Measurements from ENCODE around the gene HIPK2.
A peak's percentile ranks its signal among the peaks of the same experiment; 100 is the strongest.

The HIPK2 gene

GRCh38 chr7:139650429-139651100 lies 127.2 kb downstream of the HIPK2 start:
- DNase-seq (ENCODE audit: low read depth in 2 of 2) = no peak

DNA sequence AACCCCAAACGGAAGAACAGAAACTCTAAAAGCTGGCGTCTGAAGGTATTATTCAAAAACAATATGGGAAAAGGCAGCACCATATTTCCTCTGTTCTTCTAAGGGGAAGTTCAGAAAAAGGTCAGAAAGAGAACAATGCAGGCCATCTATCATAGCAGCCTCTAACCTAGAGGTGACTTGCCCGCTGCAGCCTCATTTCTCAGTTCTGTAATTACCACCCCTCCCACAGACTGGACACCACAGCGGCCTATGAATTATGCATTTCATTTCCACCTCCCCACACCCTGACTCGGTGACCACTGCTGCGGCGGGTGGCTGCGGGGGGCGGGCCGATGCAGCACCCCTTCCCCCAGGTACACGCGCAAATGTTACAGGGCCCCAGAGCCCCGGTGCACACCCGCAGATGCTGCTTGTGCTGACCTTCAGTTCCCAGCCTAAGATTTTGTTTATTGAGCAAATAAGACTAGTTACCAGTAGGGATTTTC lies 128.8 kb downstream of the HIPK2 start:
- DNase-seq (ENCODE audit: low read depth in 2 of 2) = peak in 1 of 2 donors; percentile 14

GRCh38 chr7:139648391-139648861 lies 129.4 kb downstream of the HIPK2 start:
- DNase-seq (ENCODE audit: low read depth in 2 of 2) = no peak

DNA sequence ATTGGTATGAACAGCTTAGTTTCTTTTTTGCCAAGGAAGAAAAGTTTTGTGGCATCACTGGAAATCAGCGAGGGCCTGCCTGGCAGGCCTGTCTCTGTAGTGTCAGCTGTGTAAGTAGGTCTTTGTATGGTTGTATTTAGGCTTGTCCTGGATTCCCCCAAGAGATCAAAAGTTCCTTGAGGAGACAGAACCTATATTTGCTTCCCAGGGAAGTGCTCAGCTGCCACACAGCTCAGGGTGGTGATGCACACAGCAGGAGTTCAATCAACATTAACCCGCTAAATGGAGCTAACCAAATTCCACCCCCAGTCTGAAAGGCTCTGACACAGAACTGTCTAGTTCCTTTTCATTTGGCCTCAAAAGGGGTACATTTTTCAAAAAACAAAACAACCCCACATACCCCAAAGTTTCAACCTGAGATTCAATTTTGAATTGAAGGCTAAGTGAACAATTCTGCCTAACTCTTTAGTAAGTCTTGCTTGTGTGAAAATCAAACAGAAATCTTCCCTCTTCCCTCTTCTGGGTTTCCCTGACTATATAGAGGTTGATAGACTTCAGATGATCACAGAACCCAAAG lies 129.9 kb downstream of the HIPK2 start:
- no peak for DNase-seq (ENCODE audit: low read depth in 2 of 2)

DNA sequence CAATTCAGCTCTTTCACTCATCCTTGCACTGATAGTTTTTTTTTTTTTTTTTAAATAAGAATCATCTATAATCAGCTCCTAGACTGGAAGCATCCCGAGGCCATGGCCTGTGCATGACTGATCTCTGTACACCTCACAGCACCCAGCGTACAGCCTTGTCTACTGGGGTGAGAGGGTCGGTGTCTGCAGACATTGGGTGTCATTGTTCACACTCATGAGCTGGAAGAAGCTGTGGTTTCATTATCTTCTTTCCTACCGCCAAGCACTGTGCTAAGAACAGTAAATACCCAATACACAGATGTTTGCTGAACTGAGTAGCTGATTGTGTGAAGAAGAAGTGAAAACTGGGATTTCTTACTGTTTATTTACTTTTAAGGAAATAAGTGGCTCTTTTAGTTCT lies 130.7 kb downstream of the HIPK2 start:
- DNase-seq (ENCODE audit: low read depth in 2 of 2) = no peak

DNA sequence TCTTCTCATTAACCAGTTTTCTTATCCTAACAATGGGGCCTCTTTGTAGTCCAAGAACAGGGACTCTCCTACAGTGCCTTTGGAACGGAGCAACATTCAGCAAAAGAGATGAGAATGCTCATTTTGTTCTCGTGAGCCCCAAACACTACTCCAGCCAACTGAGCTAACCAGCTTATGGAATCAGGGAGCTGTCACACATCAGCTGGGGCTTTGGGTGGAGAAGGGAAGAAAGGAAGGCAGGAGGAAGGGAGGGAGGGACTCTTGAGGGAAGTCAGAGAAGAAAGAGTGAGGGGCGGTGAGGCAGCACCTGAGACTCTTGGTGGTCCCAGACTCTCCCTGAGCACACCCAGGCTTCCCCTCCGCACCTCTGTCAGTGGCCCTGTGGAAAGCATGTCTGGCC lies 131.2 kb downstream of the HIPK2 start:
- DNase-seq (ENCODE audit: low read depth in 2 of 2) = no peak

GRCh38 chr7:139645572-139646523 lies 131.9 kb downstream of the HIPK2 start:
- peak; percentile 57 to 77 for DNase-seq (ENCODE audit: low read depth in 2 of 2)

DNA sequence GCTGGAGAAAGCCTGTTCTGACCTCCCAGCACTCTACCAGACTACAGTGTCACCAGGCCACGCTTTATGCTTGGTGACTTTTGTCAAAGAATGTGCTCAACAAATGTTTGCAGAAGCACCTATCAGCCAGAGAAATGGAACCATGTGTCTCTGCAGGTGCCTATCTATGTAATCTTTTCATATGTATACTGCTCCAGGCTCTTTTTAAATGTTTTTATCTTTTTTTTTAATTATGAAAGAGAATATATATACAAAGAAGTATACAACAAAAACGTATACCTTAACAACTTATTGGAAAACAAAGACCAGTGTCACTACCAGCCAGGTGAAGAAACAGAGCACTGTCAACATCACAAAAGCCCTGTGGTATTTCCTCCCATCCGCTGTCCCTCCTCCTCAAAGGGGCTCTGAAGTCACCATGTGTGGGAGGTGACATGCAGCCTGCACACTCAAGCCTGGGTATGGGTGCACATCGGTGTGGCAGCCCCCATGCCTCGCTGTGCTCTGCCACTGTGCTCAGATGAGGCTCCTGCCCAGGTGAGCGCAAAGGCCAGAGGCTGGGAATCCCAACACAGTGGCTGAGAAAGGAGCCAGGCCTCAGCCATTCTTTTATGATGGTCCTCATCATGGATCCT lies 133.7 kb downstream of the HIPK2 start:
- no peak for DNase-seq (ENCODE audit: low read depth in 2 of 2)

DNA sequence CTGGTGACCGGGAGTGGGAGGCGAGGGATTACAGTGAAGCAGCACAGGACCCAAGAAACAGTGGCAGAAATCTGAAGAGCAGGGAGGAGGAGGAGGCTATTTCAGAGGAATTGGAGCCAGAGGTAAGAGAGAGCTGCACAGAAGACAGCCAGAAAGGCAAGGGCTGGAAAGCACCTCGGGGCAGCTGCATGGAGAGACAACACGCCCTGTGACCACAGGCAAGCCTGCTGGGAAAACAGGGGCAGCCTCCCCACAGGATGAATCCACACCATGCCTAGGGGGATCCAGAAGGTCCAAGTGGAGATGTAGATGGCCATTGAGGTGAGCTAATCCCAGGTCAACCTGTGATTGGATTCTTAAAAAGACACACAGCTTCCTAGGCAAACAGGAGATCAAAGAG lies 135.5 kb downstream of the HIPK2 start:
- no peak for DNase-seq (ENCODE audit: low read depth in 2 of 2)

GRCh38 chr7:139641337-139641992 lies 136.3 kb downstream of the HIPK2 start:
- no peak for DNase-seq (ENCODE audit: low read depth in 2 of 2)

DNA sequence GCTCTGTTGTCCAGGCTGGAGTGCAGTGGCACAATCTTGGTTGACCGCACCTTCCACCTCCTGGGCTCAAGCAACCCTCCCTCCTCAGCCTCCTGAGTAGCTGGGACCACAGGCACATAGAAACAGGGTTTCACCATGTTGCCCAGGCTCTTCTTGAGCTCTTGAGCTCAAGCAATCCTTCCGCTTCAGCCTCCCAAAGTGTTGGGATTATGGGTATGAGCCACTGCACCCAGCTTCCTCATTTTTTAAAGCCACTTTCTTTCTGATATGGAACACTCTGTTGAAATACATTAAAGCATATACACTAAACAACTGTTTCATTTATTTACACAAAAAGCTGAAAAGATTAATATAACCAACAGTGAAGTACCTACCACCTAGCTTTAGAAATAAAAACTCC lies 137.1 kb downstream of the HIPK2 start:
- no peak for DNase-seq (ENCODE audit: low read depth in 2 of 2)

DNA sequence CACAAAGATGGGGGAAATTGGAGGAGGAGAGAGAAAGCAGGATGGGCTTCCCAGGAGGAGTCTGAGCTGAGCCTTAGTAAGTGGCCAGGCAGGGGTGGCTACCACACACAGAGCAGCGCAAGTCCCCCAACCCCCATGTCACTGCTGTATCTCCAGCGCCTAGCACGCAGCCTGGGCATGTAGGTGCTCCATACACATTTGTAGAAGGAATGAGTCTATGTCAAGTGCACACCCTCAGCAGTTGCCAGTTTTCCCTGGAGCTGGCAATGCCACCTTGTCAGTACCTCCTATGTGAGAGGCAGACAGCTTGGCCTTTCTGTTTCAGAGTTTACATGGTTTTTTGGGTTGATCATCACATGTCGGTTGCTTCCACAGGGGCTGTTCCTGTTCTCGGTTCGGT lies 138.2 kb downstream of the HIPK2 start:
- no peak for DNase-seq (ENCODE audit: low read depth in 2 of 2)

- peak; percentile 54 to 60 for DNase-seq (ENCODE audit: low read depth in 2 of 2)
These were observed 142.1 kb downstream of the HIPK2 start for GRCh38 chr7:139635526-139636302.

DNA sequence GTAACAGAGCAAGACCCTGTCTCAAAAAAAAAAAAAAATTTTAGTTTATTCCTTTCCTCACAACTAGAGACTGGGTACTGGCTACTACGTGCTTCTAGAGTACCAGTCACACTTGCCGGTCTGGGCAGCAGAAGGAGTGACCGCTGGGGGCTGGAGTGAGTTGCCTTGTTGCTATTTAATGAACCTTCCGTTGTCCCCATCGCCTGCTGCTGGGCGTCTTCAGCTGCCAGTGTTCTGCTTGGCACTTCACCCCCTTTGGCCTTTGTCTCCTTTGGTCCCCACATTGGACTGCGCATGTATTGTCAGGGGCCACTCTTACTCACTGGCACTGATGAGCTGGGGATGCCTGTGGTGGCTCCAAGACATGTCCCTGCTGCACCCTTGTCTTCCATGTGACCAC lies 143.7 kb downstream of the HIPK2 start:
- no peak for DNase-seq (ENCODE audit: low read depth in 2 of 2)

DNA sequence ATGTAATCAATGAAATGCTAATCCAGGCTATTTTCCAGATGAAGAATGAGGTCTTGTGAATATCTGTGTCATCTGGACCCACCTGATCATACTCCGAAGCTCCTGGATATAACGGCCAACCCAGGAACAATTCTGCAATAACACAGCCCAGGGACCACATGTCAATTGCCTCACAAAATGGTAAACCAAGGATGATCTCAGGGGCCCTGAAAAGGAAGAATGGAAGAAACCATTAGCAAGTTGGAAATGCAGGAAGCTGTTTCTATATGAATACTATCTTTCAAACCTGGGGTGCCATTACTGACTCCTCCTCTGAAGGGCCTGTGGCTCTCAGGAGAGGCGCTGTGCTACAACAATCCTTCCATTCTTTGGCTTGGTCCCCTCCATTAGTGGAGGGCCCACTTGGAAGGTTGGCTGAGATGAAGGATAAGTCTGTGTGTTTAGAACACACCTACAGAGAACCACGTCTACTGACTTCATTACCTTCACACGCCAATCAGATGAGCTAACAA lies 146.2 kb downstream of the HIPK2 start:
- DNase-seq (ENCODE audit: low read depth in 2 of 2) = no peak

- DNase-seq (ENCODE audit: low read depth in 2 of 2) = no peak
These were observed 146.9 kb downstream of the HIPK2 start for GRCh38 chr7:139630643-139631519.

DNA sequence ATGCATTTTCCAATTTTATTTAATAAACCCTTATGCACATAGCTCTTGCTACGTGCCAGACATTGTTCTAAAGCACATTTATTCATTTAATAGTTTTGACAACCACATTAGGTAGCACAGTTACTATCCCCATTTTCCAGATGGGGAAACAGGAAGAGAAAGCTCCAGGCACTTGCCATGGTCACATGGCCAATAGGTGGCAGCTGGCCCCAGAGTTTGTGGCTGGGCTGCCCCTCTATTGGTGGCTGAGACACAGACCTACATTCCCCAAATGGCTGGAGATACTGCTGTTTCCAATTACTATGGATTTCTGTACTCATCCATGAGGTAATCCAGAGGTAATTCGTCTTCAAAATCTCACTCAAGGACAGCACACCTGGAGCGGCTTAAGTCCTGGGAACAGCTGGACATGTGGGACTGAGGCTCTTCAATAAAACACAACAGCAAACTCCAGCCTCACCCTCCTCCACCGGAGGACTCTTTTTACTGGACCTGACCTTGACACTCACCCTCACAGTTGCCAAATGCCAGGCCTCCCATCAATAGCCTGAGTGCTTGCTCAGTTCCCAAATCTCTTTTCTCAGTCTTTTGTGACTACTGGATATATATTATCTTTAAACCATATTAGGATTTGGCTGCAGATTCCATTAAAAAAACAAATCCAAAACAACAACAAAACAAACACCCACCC lies 148.3 kb downstream of the HIPK2 start:
- DNase-seq (ENCODE audit: low read depth in 2 of 2) = no peak

DNA sequence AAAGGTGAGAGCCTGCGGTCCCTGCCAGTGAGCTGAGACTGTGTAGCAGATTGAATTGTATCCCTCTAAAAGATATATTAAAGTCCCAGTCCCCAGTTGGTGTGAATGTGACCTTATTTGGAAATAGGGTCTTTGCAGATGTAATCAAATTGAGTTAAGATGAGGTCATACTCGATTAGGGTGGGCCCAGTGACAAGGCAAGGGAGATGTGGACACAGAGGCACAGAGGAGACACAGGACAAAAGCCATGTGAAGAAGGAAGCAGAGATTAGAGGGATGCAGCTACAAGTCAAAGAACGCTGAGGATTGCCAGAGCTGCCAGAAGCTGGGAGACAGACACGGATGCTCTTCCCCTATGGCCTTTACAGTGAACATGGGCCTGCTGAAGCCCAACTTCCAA lies 150.0 kb downstream of the HIPK2 start:
- no peak for DNase-seq (ENCODE audit: low read depth in 2 of 2)

DNA sequence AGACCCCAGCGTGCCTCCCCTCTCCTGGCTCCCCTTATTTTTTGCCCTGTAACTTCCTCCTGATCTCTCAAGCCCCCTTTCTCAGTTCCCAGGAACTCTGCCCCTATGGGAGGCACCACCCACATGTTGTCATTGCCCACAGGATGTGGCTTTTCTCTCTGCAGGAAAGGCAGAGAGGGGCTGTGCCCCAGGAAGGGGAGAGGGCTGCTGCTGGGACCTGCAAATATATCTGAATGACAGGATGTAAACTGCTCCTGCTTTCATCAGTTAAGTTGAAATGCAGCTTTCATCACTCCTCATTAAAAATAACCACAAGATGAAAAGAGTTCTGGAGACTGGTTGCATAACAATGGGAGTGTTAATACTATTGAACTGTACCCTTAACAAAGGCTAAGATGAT lies 151.0 kb downstream of the HIPK2 start:
- no peak for DNase-seq (ENCODE audit: low read depth in 2 of 2)

All from stimulated activated CD4-positive, alpha-beta T cell treated with anti-CD3 and anti-CD28 coated beads, Interleukin-15, amount 100 ng/mL, for 48 hours (primary cell).